Esophagus squamous epithelium (tissue), 5 donors: ENCODE measurements around the gene CPLX3. TPM values are rescaled to one million over a fixed set of nuclear protein-coding genes. Genes with fewer than 3 reads are reported as not detected.
A peak's percentile ranks its signal among the peaks of the same experiment; 100 is the strongest.
"Not testable (repeated sequence)": the region's sequence is repeated elsewhere in the genome, so short reads cannot be mapped to it uniquely, and the experiment has no call there.

Experiments used
- DNase-seq: peaks from one replicate; lab custom pipeline; 2025; lab: John Stamatoyannopoulos, UW
- H3K27ac ChIP-seq, 4 donors: fragments of 200-600 bp; sonication (generic); one replicate each; pipeline ENCODE4 v1.5.1; 2016 to 2019; ENCODE audit warnings: mild to moderate bottlenecking in 1 of 4
- H3K27me3 ChIP-seq, 4 donors: fragments of 200-600 bp; sonication (generic); 1 replicate in 3 of 4; 2 replicates in 1 of 4; pipeline versions ENCODE4 v1.5.1 to v1.6.0; 2017 to 2021; ENCODE audit warnings: antibody characterized with exemption in 1 of 4
- H3K36me3 ChIP-seq, 3 donors: fragments of 200-600 bp; sonication (generic); one replicate each; pipeline ENCODE4 v1.5.1; 2016 to 2019
- H3K4me1 ChIP-seq, 3 donors: fragments of 200-600 bp; sonication (generic); one replicate each; pipeline ENCODE4 v1.5.1; 2017 to 2019
- H3K4me3 ChIP-seq, 4 donors: fragments of 200-600 bp; sonication (generic); 1 replicate in 3 of 4; 2 replicates in 1 of 4; pipeline ENCODE4 v1.5.1; 2016 to 2019; ENCODE audit warnings: mild to moderate bottlenecking in 2 of 4, moderate library complexity in 1 of 4
- H3K9me3 ChIP-seq, 3 donors: fragments of 200-600 bp; sonication (generic); one replicate each; pipeline ENCODE4 v1.5.1; 2016 to 2019
- CTCF ChIP-seq, 6 experiments: fragments of 450-650 bp in 4 of 6; fragments of 200-600 bp in 2 of 6; sonication (generic) in 2 of 6; IDR thresholded peaks; one replicate each; pipeline ENCODE4 v1.5.1; 2016 to 2019; ENCODE audit warnings: antibody characterized with exemption in 6 of 6, mild to moderate bottlenecking in 4 of 6, moderate library complexity in 4 of 6
- POLR2A ChIP-seq, 4 donors: fragments of 450-650 bp; IDR thresholded peaks; one replicate each; pipeline ENCODE4 v1.6.1; 2017; ENCODE audit warnings: antibody characterized with exemption in 4 of 4, mild to moderate bottlenecking in 4 of 4, moderate library complexity in 3 of 4
- WGBS, 2 donors: methylation state at CpG; one replicate each; pipeline ENCODE4 v1.1.5; 2018; 5-methylcytosine and 5-hydroxymethylcytosine counted together
- intact Hi-C: fragments of 100-400 bp; cut with DNase I; formaldehyde crosslinking; loops from one replicate; pipeline ENCODE4 v1.15.0; 2022
- total RNA-seq, 4 donors: library from RNA; depleted of rRNA; stranded (reverse); fragments of >200 nt; gene quantifications; one replicate each; pipeline ENCODE4 v1.1.0, GENCODE V29; 2016
- donor health status: DM: yes; HTN: yes; CAD: no.

Gene CPLX3
- total RNA-seq, 4 donors from 2014 or later, result 0.11 TPM; not detected in 3

GRCh38 chr15:74783072-74783807 lies 43.2 kb upstream of the CPLX3 start:
- intact Hi-C loops, result no loop called here
- DNase-seq, result no peak
- 7% methylated on average over 3 of the region's 13 CpGs for WGBS, 2 donors
- H3K27me3 ChIP-seq, result no peaks in the 10 kb centered on the region
- peak overlapping the region; percentile 79 to 96 (median 82) for H3K4me3 ChIP-seq
- peaks cover 58 to 92% (median 77%) of the 10 kb centered on the region in 3 donors for H3K4me1 ChIP-seq
- H3K36me3 ChIP-seq, result no peaks in the 10 kb centered on the region
- H3K9me3 ChIP-seq, result no peaks in the 10 kb centered on the region
- TF ChIP-seq CTCF (IDR thresholded peaks at IDR 0.05) (no peak), POLR2A (IDR thresholded peaks at IDR 0.05) (peak in 2 of 4 donors; percentile 19 to 31)
- H3K27ac ChIP-seq, result peak overlapping the region; percentile 95 to 99 (median 96)

- peak overlapping the region; percentile 79 to 96 (median 82) for H3K4me3 ChIP-seq
- 23% methylated on average over 3 of the region's 3 CpGs; no CpG with 5 or more reads in 1 of the 2 donors for WGBS, 2 donors
- TF ChIP-seq CTCF (IDR thresholded peaks at IDR 0.05) (no peak), POLR2A (IDR thresholded peaks at IDR 0.05) (no peak)
- peaks cover 64 to 92% (median 81%) of the 10 kb centered on the region in 3 donors for H3K4me1 ChIP-seq
- intact Hi-C loops, result no loop called here
- no peaks in the 10 kb centered on the region for H3K9me3 ChIP-seq
- DNase-seq, result no peak
- H3K27me3 ChIP-seq, result no peaks in the 10 kb centered on the region
- H3K27ac ChIP-seq, result peak overlapping the region; percentile 95 to 99 (median 96)
- no peaks in the 10 kb centered on the region for H3K36me3 ChIP-seq
Measured at GRCh38 chr15:74783808-74784175, 42.6 kb upstream of the CPLX3 start.

- Histone ChIP-seq H3K9me3 (no peaks in the 10 kb centered on the region), H3K27me3 (no peaks in the 10 kb centered on the region), H3K27ac (peak overlapping the region; percentile 89 to 99 (median 96)), H3K36me3 (no peaks in the 10 kb centered on the region), H3K4me3 (peak overlapping the region in 3 of 4 donors; percentile 79 to 96 (median 84)), H3K4me1 (peaks cover 72 to 92% (median 86%) of the 10 kb centered on the region in 3 donors)
- 54 to 57% methylated on average over 5 to 6 of the region's 8 CpGs for WGBS, 2 donors
- intact Hi-C loops, result no loop called here
- DNase-seq, result no peak
- TF ChIP-seq CTCF (IDR thresholded peaks at IDR 0.05) (no peak), POLR2A (IDR thresholded peaks at IDR 0.05) (no peak)
Measured at GRCh38 chr15:74784426-74785193, 41.8 kb upstream of the CPLX3 start.

GRCh38 chr15:74785194-74786032 lies 41.0 kb upstream of the CPLX3 start:
- Histone ChIP-seq H3K9me3 (no peaks in the 10 kb centered on the region), H3K4me3 (peak overlapping the region in 3 of 4 donors; percentile 11 to 96 (median 84)), H3K27me3 (no peaks in the 10 kb centered on the region), H3K27ac (peak overlapping the region; percentile 89 to 99 (median 96)), H3K4me1 (peaks cover 80 to 92% (median 88%) of the 10 kb centered on the region in 3 donors), H3K36me3 (no peaks in the 10 kb centered on the region)
- intact Hi-C loops, result no loop called here
- DNase-seq, result no peak
- TF ChIP-seq CTCF (IDR thresholded peaks at IDR 0.05) (no peak), POLR2A (IDR thresholded peaks at IDR 0.05) (no peak)
- 63 to 64% methylated on average over 11 to 13 of the region's 13 CpGs for WGBS, 2 donors

GRCh38 chr15:74786081-74786480 lies 40.3 kb upstream of the CPLX3 start:
- H3K9me3 ChIP-seq, DNase-seq, H3K27me3 ChIP-seq, H3K36me3 ChIP-seq, intact Hi-C loops: not testable (repeated sequence)
- H3K4me3 ChIP-seq, result peak overlapping the region in 3 of 4 donors; percentile 11 to 96 (median 84)
- peak overlapping the region; percentile 78 to 99 (median 92) for H3K27ac ChIP-seq
- 24 to 40% methylated on average over 2 to 7 of the region's 12 CpGs for WGBS, 2 donors
- H3K4me1 ChIP-seq, result peaks cover 84 to 92% (median 85%) of the 10 kb centered on the region in 3 donors
